NCI-H345 (cell line): ENCODE data around the gene AP1G2.
A peak's percentile ranks its signal among the peaks of the same experiment; 100 is the strongest.

ENCODE experiments used
- DNase-seq: peaks from one replicate; lab custom pipeline; 2025; lab: John Stamatoyannopoulos, UW

AP1G2 gene

GRCh38 chr14:23570806-23571483 lies 3.4 kb upstream of the AP1G2 start:
- DNase-seq = no peak

DNA sequence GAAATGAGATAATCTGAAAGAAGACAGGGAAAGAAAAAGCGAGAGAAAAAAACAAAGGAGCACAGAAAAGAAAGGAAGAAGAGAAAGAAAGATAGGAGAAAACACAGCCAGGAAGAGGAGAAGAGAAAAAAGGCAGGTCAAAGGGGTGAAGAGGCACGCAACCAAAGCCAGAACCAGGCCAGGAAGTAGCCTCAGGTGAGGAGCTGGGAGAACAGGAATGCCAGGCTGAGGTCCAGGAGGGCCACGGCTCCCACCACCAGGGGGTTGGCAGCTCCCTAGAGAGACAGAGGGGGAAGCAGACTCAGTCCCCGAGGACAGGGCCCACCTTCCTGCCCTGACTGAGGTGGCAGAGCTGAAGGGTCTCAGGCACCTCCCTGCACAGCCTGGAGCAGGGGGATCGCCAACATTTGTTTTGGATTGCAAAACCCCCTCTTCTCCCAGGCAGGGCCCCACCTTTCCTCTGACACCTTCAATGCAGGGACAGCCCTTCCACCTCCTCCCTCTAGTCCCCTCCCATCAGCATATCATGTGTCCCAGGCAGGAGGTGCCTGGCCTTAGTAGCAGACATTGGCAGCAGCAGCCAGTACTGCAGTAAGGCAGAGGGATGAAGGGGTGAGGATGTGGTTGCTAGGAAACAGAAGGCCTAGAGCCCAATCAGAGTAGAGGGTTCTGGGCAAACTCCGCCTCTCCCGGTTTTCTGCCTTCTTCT lies 2.0 kb upstream of the AP1G2 start:
- peak; percentile 26 for DNase-seq

- peak; percentile 24 for DNase-seq
Measured at GRCh38 chr14:23568600-23569331, 1.2 kb upstream of the AP1G2 start.

DNA sequence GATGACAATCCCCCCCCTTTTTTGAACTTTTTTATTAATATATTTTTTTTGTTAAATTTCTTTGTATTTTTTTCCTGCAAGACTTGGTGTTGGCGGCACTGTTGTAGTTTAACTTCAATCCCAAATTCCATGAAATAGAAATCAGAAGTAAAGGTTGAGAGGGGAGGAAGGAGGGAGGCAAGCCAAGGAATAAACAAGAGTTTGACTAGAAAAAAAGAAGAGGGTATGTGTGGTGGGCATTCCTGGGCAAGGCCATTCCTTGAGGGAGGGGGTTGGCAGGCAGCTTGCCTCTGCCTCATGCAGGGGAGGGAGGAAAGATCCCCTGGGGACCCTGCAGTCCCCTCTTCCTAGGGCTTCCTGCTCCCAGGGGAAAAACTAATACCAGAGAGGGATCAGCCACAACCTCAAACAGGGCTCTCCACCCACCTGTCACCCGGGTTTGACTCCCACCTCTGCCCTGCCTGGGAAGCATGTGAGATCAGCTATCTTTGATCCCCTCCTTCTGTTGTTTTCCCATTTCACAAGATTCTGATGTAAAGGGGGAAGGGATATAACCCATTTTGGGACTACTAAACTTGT lies 519 bp upstream of the AP1G2 start:
- DNase-seq = no peak

- no peak for DNase-seq
Measured at GRCh38 chr14:23566778-23567185, 809 bp downstream of the AP1G2 start.

GRCh38 chr14:23566112-23566777 lies 1.3 kb downstream of the AP1G2 start:
- no peak for DNase-seq

DNA sequence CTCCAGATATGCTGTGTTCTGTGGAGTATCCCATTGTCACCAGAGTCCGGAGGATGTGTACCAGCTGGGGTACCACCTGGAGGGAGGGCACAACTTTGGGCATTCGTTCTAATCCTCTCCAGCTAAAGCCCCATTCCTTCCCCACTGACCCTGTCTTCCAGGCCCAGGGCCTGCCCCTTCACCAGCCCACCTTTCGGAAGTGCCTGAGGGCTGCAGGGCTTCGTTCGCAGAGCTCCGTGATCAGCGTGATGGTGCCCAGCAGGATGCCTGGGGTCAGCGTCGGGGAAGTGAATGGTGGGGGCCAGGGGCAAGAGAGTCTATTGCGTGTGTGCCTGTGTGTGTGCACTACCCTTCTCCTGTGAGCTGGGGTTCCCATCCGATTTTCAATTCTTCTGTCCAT lies 2.0 kb downstream of the AP1G2 start:
- no peak for DNase-seq

DNA sequence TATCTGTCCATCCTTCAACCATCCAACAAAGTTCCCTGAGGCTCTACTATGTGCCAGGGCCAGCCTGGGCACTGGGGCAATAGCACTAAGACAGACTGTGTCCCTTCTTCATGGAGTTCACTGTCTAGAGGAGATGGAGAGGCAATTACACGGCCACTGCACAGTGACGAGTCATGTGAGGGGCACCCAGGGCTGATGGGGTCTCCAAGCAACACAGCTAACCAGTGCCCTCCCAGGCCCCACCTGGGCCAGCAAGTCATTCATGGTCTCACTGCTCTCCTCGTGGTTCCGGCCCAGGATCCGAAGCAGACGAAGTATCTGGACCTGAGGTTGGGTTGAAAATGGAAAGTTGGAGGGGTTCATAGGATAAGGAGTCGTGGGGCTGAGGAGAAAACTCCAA lies 2.7 kb downstream of the AP1G2 start:
- no peak for DNase-seq

DNA sequence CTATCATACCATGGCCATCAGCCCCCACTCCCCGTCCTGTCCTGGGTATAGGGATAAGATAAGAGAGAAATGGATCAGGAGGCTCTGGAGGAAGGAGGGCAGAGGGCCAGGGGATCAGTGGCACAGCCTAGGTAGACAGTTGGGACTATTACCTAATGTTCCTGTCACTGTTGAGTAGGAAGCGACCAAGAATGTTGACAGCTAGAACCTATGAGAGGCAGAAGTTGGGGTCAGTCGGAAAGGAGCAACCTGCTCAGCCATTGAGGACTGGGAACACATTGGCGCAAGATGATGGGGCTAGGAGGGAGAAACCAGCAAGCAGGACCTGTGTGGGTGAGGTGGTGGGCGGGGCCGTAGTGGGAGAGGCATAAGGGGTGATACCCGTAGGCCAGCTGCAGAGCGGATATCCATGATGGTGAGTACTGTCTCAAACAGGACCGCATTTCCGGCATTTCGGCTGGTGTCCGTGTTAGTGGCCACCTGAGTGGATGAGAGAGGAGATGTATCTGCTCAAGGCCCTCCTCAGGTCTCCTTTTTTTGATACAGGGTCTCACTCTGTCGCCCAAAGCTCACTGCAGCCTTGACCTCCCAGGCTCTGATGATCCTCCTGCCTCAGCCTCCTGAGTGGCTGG lies 3.3 kb downstream of the AP1G2 start:
- no peak for DNase-seq

DNA sequence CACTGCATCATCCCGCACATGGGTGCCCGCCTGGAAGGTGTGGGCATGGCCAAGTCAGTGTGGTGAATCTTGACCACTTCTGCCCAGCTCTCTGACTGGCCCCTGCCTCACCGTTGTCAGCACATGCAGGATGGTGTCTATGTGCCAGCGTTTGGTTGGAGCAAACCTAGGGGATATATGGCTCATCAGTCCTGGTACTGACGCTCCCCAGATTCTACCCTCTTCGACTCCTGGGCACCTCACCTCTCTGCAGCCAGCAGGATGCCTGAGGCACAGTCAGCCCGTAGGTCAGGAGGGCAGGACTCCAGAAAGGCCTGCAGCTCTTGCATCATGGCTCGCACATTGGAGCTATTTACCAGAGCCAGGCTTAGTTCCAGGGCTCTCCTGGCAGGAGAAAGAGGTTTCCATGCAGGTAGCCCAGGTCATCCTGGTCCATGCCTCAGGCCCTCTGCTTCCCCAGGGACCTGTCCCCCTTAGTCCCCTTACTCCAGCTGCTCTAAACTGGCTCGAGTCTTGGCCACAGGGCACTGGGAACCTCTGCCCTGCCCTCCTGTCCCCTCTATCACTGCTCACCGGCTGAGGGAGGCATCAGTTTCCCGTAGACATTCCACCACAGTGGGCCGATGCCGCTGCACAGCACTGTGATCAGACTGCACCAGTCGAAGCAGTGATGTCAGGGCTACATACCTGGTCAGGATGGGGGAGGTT lies 4.0 kb downstream of the AP1G2 start:
- no peak for DNase-seq

DNA sequence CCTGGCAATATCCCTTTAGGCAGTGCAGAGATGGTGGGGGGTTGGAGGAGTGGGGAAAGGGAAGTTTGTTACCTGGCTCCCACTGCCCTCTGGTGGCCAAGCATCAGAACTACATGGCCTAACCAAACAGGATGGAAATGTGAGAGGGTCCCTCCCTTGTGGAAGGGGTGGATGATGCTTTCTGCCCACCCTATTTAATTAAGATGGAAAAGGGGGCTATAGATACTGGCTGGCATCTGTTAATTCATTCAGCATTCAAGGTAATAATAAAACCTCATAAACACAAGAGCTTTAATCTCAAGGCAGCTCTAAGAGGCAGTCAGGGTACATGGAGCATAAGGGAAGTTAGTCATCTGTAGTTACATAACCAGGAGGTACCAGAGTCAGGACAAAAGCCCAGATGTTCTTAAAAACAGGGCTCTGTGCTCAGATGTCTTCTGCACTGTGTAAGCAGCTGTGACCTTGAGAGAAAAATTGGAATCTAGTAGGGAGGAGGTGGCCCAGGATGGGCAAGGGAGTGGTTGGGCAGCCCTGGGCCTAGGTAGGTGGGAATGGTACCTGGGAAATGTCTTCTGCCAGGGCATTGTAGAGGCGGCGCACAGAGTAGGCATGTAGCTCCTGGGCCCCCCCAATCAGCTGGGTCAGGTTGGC lies 4.6 kb downstream of the AP1G2 start:
- peak; percentile 51 for DNase-seq

DNA sequence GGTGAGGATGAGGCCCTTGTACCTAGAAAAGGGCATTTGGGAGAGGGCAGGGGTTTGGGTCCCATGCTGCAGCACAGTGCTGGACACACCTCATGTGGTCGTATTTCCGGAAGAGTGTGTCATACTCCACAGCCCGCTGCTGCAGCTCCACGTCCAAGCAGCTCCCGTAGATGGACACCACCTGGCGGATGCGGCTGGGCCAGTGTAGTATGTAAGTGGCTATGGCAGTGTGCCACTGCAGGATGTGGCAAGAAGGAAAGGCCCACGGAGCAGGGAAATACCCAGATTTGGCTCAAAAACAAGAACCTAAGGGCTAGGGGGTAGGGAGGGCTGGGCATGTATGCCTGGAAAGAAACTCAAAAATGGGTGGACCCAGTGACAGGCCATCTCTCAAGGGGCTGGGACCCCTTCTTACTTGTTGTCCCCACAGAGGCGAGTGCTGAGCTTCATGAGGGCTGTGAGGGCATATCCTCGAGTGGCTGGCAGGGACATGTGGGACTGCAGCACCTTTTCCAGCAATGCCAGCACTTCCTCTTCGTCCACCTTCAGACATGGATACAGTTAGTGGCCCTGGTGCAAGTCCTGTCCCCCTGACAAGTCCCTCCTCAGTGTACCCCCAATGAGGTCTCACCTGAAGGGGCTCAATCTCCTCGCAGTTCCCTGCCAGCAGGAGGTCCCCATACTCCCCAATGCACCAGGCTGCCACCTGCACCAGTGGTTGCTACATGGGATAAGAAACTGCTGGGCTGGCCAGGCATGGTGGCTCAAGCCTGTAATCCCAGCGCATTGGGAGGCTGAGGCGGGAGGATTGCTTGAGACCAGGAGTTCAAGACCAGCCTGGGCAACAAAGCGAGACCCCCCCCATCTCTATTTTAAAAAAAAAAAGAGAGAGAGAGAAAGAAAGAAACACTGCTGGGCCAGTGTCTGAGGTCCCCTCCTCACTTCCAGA lies 5.4 kb downstream of the AP1G2 start:
- no peak for DNase-seq

DNA sequence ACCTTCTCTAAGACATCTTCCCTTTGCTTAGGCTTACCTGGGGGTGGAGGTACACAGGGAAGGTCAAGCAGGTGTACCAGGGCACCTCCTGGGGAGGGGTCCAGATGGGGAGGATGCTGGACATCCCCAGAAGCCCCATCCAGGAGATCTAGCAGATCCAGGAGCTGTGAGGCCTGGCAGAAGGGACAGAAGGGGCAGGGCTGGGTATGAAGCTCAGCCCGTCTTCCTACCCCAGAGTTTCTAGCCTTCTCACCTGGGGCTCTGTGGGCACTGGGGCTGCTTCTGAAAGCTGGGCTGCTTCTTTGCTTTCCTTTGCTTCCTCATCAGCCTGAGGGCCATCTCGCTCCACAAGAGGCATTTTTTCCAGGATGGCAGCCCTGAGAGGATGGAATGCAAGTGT lies 6.3 kb downstream of the AP1G2 start:
- DNase-seq = no peak

DNA sequence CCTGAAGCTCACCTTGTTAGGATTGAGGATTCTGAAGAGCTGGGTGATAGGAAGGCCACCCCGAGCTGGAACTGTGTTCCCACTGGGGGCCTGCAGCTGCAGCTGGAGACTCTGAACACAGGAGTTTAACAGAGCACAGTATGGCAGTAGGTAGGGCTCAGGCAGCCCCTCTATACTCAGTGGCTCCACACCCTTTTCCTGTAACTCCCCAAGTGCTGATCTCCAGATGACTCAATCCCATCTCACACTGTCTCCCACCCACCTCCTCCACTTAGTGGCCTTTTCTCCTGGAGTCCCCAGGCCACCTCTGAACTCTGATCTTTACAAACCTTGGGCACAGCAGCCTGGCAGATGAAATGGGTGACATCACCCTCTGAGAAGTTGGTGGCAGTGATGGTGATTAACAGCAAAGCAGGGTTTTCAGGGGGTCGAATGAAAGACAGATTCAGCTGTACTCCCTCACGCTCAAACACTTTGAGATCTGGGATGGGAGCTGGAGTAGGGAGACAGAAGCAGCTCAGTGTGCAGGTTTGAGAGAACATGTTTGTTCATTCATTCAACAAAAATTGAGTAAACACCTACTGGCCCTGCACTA lies 7.6 kb downstream of the AP1G2 start:
- no peak for DNase-seq

GRCh38 chr14:23559010-23559925 lies 8.3 kb downstream of the AP1G2 start:
- DNase-seq = peak; percentile 53

GRCh38 chr14:23558346-23559009 lies 9.1 kb downstream of the AP1G2 start:
- no peak for DNase-seq

DNA sequence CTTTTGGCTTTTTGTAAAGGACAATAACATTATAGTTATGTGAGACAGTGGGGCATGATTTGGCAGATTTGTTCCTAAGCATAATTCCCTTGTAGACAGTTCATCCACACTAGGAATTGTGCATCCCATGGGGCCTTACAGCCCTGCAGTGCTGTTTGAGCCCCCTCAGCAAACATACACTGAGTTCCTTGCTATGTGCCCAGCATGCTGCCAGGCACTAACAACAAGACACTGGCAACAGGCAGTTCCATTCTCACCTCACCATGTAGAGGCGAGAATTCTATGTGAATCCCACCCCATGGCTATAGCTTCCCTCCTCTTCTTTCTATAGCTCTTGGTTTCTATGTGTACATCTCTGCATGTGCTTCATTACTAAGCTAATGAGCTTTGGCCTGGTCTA lies 9.6 kb downstream of the AP1G2 start:
- DNase-seq = no peak
